B cell (primary cell): ENCODE results near the gene CTBP2. TPM values are rescaled to one million over a fixed set of nuclear protein-coding genes. Genes with fewer than 3 reads are reported as not detected.

Experiments used
- ATAC-seq: fragments of 200-7000 bp; cut with Tn5 transposase; one replicate; pipeline ENCODE4 v1.10.0; 2021; ENCODE audit warnings: low read depth, mild to moderate bottlenecking, moderate number of reproducible peaks, moderate library complexity
- CTCF ChIA-PET: fragments of 350-600 bp; sonication (Branson Sonifier 250); formaldehyde crosslinking; loops from one replicate; lab custom pipeline; 2021; ENCODE audit warnings: antibody characterized with exemption, inconsistent platforms; lab: Charles Lee
- POLR2A ChIA-PET: fragments of 350-600 bp; sonication (Branson Sonifier 250); formaldehyde crosslinking; loops from one replicate; lab custom pipeline; 2021; ENCODE audit warnings: antibody characterized with exemption; lab: Charles Lee
- DNase-seq: peaks from one replicate; pipeline ENCODE4 v3.0.0; 2013
- H2AFZ ChIP-seq: 2 replicates; pipeline ENCODE4 v1.6.1; 2012; ENCODE audit warnings: mild to moderate bottlenecking, low read depth, low read length; ENCODE audit not compliant: insufficient read depth, poor library complexity, severe bottlenecking
- H3K27ac ChIP-seq, 2 donors: 1 replicate in 1 of 2; 2 replicates in 1 of 2; pipeline ENCODE4 v1.5.1; 2012 to 2013; ENCODE audit warnings: low read length in 2 of 2, mild to moderate bottlenecking in 2 of 2, moderate library complexity in 1 of 2
- H3K27me3 ChIP-seq, 4 experiments: fragments of 200-600 bp in 1 of 4; sonication (generic) in 1 of 4; replicated peaks in 1 of 4; 1 replicate in 2 of 4; 2 replicates in 2 of 4; pipeline versions ENCODE4 v1.6.1 to v1.7.0; 2013 to 2016; ENCODE audit warnings: low read length in 3 of 4, mild to moderate bottlenecking in 2 of 4, mixed read lengths in 1 of 4, moderate library complexity in 1 of 4; ENCODE audit not compliant: insufficient read depth in 4 of 4, control insufficient read depth in 3 of 4; ENCODE audit errors: control extremely low read depth in 1 of 4
- H3K36me3 ChIP-seq, 2 experiments: replicated peaks in 1 of 2; 1 replicate in 1 of 2; 2 replicates in 1 of 2; pipeline versions ENCODE4 v1.6.1 to v1.7.1; 2013; ENCODE audit warnings: low read length in 1 of 2; ENCODE audit not compliant: insufficient read depth in 2 of 2, control insufficient read depth in 1 of 2; ENCODE audit errors: control extremely low read depth in 1 of 2, extremely low read depth in 1 of 2
- H3K4me1 ChIP-seq, 2 donors: fragments of 200-600 bp in 1 of 2; sonication (generic) in 1 of 2; 1 replicate in 1 of 2; 2 replicates in 1 of 2; pipeline versions ENCODE4 v1.5.1 to v1.6.1; 2013 to 2017; ENCODE audit warnings: low read length in 2 of 2; ENCODE audit not compliant: control insufficient read depth in 2 of 2, insufficient read depth in 2 of 2
- H3K4me2 ChIP-seq: replicated peaks from 2 replicates; pipeline ENCODE3; 2012; ENCODE audit warnings: mild to moderate bottlenecking, low read depth, low read length; ENCODE audit not compliant: poor library complexity, severe bottlenecking
- H3K4me3 ChIP-seq, 5 experiments: fragments of 200-600 bp in 1 of 5; sonication (generic) in 1 of 5; 1 replicate in 3 of 5; 2 replicates in 2 of 5; pipeline versions ENCODE4 v1.5.1 to v1.7.0; 2011 to 2016; ENCODE audit warnings: low read length in 4 of 5, mild to moderate bottlenecking in 4 of 5, low read depth in 2 of 5, control low read depth in 1 of 5, moderate library complexity in 1 of 5; ENCODE audit not compliant: insufficient read depth in 1 of 5; ENCODE audit errors: control extremely low read depth in 1 of 5, extremely low read depth in 1 of 5
- H3K79me2 ChIP-seq: fragments of 200-600 bp; sonication (generic); one replicate; pipeline ENCODE4 v1.6.0; 2016; ENCODE audit warnings: low read length; ENCODE audit not compliant: control insufficient read depth, insufficient read depth
- H3K9ac ChIP-seq: fragments of 200-600 bp; sonication (generic); 2 replicates; pipeline ENCODE4 v1.6.1; 2017; ENCODE audit warnings: mild to moderate bottlenecking, low read length, moderate library complexity
- H3K9me3 ChIP-seq, 3 donors: one replicate each; pipeline versions ENCODE4 v1.6.1 to v1.7.1; 2013; ENCODE audit warnings: low read length in 2 of 3; ENCODE audit not compliant: control insufficient read depth in 2 of 3, insufficient read depth in 1 of 3; ENCODE audit errors: control extremely low read depth in 1 of 3
- H4K20me1 ChIP-seq: 2 replicates; pipeline ENCODE4 v1.6.0; 2012; ENCODE audit warnings: mild to moderate bottlenecking, low read length; ENCODE audit not compliant: insufficient read depth, control insufficient read depth, poor library complexity, severe bottlenecking
- H3K27ac Mint-ChIP-seq: one replicate; pipeline ENCODE4 v1.8.0; 2021; ENCODE audit warnings: mixed read lengths
- H3K27me3 Mint-ChIP-seq: one replicate; pipeline ENCODE4 v1.8.0; 2021; ENCODE audit warnings: mixed read lengths
- H3K4me1 Mint-ChIP-seq: one replicate; pipeline ENCODE4 v1.8.0; 2021; ENCODE audit warnings: mixed read lengths
- H3K4me3 Mint-ChIP-seq: one replicate; pipeline ENCODE4 v1.8.0; 2021; ENCODE audit warnings: mixed read lengths
- H3K9me3 Mint-ChIP-seq: one replicate; pipeline ENCODE4 v1.8.0; 2022; ENCODE audit warnings: mixed read lengths; ENCODE audit not compliant: insufficient read depth
- CTCF ChIP-seq: fragments of 200-600 bp; IDR thresholded peaks from one replicate; pipeline ENCODE4 v1.8.0; 2022; ENCODE audit warnings: antibody characterized with exemption, mild to moderate bottlenecking
- EZH2 ChIP-seq: IDR thresholded peaks from 2 replicates; pipeline ENCODE4 v1.6.1; 2012; ENCODE audit warnings: borderline replicate concordance, low read depth, mild to moderate bottlenecking, moderate library complexity, low read length; ENCODE audit not compliant: insufficient read depth, poor library complexity, severe bottlenecking
- WGBS: methylation state at CpG from one replicate; pipeline ENCODE4 v1.1.5; 2013; ENCODE audit warnings: missing lambda C conversion rate; ENCODE audit not compliant: insufficient coverage; 5-methylcytosine and 5-hydroxymethylcytosine counted together
- intact Hi-C: fragments of 100-400 bp; cut with micrococcal nuclease; formaldehyde crosslinking; loops from one replicate; pipeline ENCODE4 v1.10.0; 2022
- polyA plus RNA-seq: library from polyadenylated mRNA; depleted of rRNA; stranded (reverse); fragments of >200 nt; gene quantifications from 2 replicates; pipeline ENCODE4 v1.2.3, GENCODE V29; 2012
- total RNA-seq, 2 donors: library from RNA; stranded (reverse); fragments of 120-200 nt in 1 of 2; gene quantifications; 1 replicate in 1 of 2; 2 replicates in 1 of 2; pipeline versions ENCODE4 v1.2.3 to v1.2.4, GENCODE V29; 2013 to 2022

CTBP2 gene
- total and polyA plus RNA-seq, 2 donors (not counting 1 experiment from before 2014, with no cell fraction given): 0.39 to 0.85 TPM

DNA sequence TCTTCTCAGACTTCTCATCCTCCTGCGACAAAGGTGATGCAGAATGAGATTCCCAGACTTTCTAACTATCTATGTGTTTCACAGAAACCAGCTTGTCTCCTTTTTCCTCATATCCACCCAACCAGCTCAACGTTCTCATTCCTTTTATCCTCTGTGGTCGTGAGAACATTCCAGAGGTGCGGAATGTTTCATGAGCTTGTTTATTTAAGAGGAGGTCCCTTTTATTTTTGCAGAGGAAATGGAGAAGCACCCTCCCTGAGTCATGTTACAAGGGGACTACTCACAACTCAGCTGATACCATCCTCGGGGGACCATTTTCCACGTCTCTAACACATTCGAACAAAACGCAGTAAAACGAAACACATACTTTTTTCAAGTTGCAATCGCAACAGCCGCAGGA is 125.2 kb downstream of the CTBP2 start:
- no peaks in the 10 kb centered on the region for H3K4me1 Mint-ChIP-seq
- Histone ChIP-seq H3K4me1 (no peaks in the 10 kb centered on the region), H3K27me3 (peaks cover 0 to 4% (median 0%) of the 10 kb centered on the region in 4 experiments), H3K9me3 (no peaks in the 10 kb centered on the region), H3K4me2 (no peak overlapping the region), H3K79me2 (no peaks in the 10 kb centered on the region), H4K20me1 (no peaks in the 10 kb centered on the region), H3K9ac (no peak overlapping the region), H3K27ac (no peak overlapping the region), H3K36me3 (no peaks in the 10 kb centered on the region), H2AFZ (no peak overlapping the region), H3K4me3 (no peak overlapping the region)
- no peak overlapping the region for H3K4me3 Mint-ChIP-seq
- ChIA-PET POLR2A (no interaction called here), CTCF (no interaction called here)
- intact Hi-C loops: no loop called here
- DNase-seq (no peak), ATAC-seq (no peak)
- TF ChIP-seq EZH2: no peak
- TF ChIP-seq CTCF: no peak
- H3K9me3 Mint-ChIP-seq: no peaks in the 10 kb centered on the region
- H3K27me3 Mint-ChIP-seq: peaks cover 23% of the 10 kb centered on the region
- no peak overlapping the region for H3K27ac Mint-ChIP-seq
- WGBS: 95% methylated on average over 7 of the region's 11 CpGs

DNA sequence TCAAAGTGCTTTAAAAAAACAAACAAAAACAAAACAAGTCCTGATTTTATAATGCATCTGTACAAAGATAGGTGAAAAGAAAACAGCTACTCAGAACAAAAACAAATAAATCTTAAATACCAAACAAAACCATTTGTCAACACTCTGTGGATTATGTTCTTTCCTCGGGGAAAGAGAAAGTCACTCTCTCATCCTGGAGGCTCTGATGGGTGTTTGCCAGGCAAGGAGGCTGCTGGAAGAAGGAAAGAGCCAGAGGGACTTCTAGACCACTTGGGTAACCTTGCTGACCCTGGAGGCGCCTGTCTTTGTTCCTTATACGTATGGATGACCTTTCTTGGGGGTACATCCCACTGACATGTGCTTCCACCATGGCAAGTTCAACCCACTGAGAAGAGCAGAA is 125.7 kb downstream of the CTBP2 start:
- Histone ChIP-seq H3K27ac (no peak overlapping the region), H3K79me2 (no peaks in the 10 kb centered on the region), H4K20me1 (no peaks in the 10 kb centered on the region), H2AFZ (no peak overlapping the region), H3K27me3 (peaks cover 0 to 4% (median 0%) of the 10 kb centered on the region in 4 experiments), H3K36me3 (no peaks in the 10 kb centered on the region), H3K4me3 (no peak overlapping the region), H3K9ac (no peak overlapping the region), H3K4me1 (no peaks in the 10 kb centered on the region), H3K9me3 (no peaks in the 10 kb centered on the region), H3K4me2 (no peak overlapping the region)
- TF ChIP-seq CTCF: no peak
- TF ChIP-seq EZH2: no peak
- POLR2A ChIA-PET: no interaction called here
- ATAC-seq (no peak), DNase-seq (no peak)
- Mint-ChIP-seq H3K4me3 (no peak overlapping the region), H3K27ac (no peak overlapping the region), H3K4me1 (no peaks in the 10 kb centered on the region), H3K9me3 (no peaks in the 10 kb centered on the region), H3K27me3 (peaks cover 26% of the 10 kb centered on the region)
- CTCF ChIA-PET: no interaction called here
- 89% methylated on average over 3 of the region's 3 CpGs for WGBS
- intact Hi-C loops: no loop called here
